SU-DHL-6 (cell line): ENCODE results near the gene MYG1.

Experiments
- H2AFZ ChIP-seq: fragments of 200-600 bp; sonication (generic); 2 replicates; pipeline ENCODE4 v1.6.1; 2014; ENCODE audit warnings: low read depth, mild to moderate bottlenecking, moderate library complexity, mixed read lengths, antibody characterized with exemption, low read length; ENCODE audit not compliant: severe bottlenecking
- H3F3A ChIP-seq: fragments of 200-600 bp; shearing (Covaris generic); 2 replicates; pipeline ENCODE4 v1.6.0; 2016; ENCODE audit warnings: antibody characterized with exemption, mild to moderate bottlenecking; ENCODE audit not compliant: insufficient read depth
- H3K27ac ChIP-seq: fragments of 200-600 bp; sonication (generic); 2 replicates; pipeline ENCODE4 v1.5.1; 2016; ENCODE audit warnings: low read depth, mild to moderate bottlenecking, low read length, moderate library complexity, mixed read lengths
- H3K27me3 ChIP-seq: fragments of 200-600 bp; sonication (generic), shearing (Covaris generic); 2 replicates; pipeline ENCODE4 v1.6.0; 2014; ENCODE audit warnings: mild to moderate bottlenecking, low read length
- H3K36me3 ChIP-seq: fragments of 200-600 bp; sonication (generic); 2 replicates; pipeline ENCODE4 v1.6.1; 2014; ENCODE audit warnings: mild to moderate bottlenecking, low read length, mixed read lengths
- H3K4me2 ChIP-seq: fragments of 300-600, 200-600 bp; shearing (Covaris generic), sonication (generic); 2 replicates; pipeline ENCODE4 v1.6.0; 2014; ENCODE audit warnings: low read length, low read depth, mild to moderate bottlenecking; ENCODE audit not compliant: poor library complexity, severe bottlenecking
- H3K4me3 ChIP-seq: fragments of 200-600 bp; sonication (generic); 2 replicates; pipeline ENCODE4 v1.5.1; 2014; ENCODE audit warnings: antibody characterized with exemption, low read length, mild to moderate bottlenecking, mixed read lengths; ENCODE audit not compliant: insufficient read depth, poor library complexity, severe bottlenecking
- H3K79me2 ChIP-seq: fragments of 200-600 bp; sonication (generic); 2 replicates; pipeline ENCODE4 v1.6.1; 2014; ENCODE audit warnings: mild to moderate bottlenecking, low read length, moderate library complexity; ENCODE audit not compliant: insufficient read depth
- H3K9ac ChIP-seq: fragments of 200-600 bp; sonication (generic); 2 replicates; pipeline ENCODE4 v1.7.0; 2014; ENCODE audit warnings: mild to moderate bottlenecking, low read length
- H3K9me2 ChIP-seq: fragments of 200-600 bp; sonication (generic); replicated peaks from 2 replicates; pipeline ENCODE4 v1.6.1; 2014; ENCODE audit warnings: low read length; ENCODE audit not compliant: insufficient read depth
- H3K9me3 ChIP-seq: fragments of 200-600 bp; sonication (generic); 2 replicates; pipeline ENCODE4 v1.6.1; 2014; ENCODE audit warnings: low read length, mixed read lengths; ENCODE audit not compliant: insufficient read depth
- H4K20me1 ChIP-seq: fragments of 200-600 bp; sonication (generic); 2 replicates; pipeline ENCODE4 v1.6.1; 2014; ENCODE audit warnings: low read depth, mild to moderate bottlenecking, antibody characterized with exemption, low read length, moderate library complexity, mixed read lengths
- CTCF ChIP-seq: fragments of 200-600 bp; sonication (generic); IDR thresholded peaks from one replicate; pipeline ENCODE4 v1.5.1; 2017; ENCODE audit warnings: antibody characterized with exemption, mild to moderate bottlenecking, low read length, moderate library complexity; ENCODE audit not compliant: insufficient read depth, poor library complexity, severe bottlenecking
- EZH2phosphoT487 ChIP-seq: fragments of 200-600 bp; sonication (generic), shearing (Covaris generic); conservative IDR thresholded peaks from 2 replicates; pipeline ENCODE4 v1.6.1; 2018; ENCODE audit warnings: mild to moderate bottlenecking, antibody characterized with exemption, low read length, moderate library complexity, mixed read lengths

The MYG1 gene

GRCh38 chr12:53300187-53300586 is 692 bp downstream of the MYG1 start:
- peaks cover 15% of the 10 kb centered on the region for H3F3A ChIP-seq
- peak overlapping the region; percentile 73 for H3K9ac ChIP-seq
- no peaks in the 10 kb centered on the region for H3K9me2 ChIP-seq
- peak overlapping the region; percentile 77 for H3K4me2 ChIP-seq
- H3K4me3 ChIP-seq = peak overlapping the region; percentile 81
- H2AFZ ChIP-seq = peak overlapping the region; percentile 44
- no peak for TF ChIP-seq CTCF
- no peak for TF ChIP-seq EZH2phosphoT487
- no peaks in the 10 kb centered on the region for H3K9me3 ChIP-seq
- H3K79me2 ChIP-seq = peaks cover 28% of the 10 kb centered on the region
- no peaks in the 10 kb centered on the region for H3K27me3 ChIP-seq
- no peaks in the 10 kb centered on the region for H4K20me1 ChIP-seq
- H3K27ac ChIP-seq = no peak overlapping the region
- H3K36me3 ChIP-seq = no peaks in the 10 kb centered on the region

- Histone ChIP-seq H3K79me2 (peaks cover 9% of the 10 kb centered on the region; the same call in 1 of the 2 replicates), H4K20me1 (no peaks in the 10 kb centered on the region), H3K27ac (no peak overlapping the region), H3K9me3 (no peaks in the 10 kb centered on the region), H3K36me3 (no peaks in the 10 kb centered on the region), H3K27me3 (no peaks in the 10 kb centered on the region), H2AFZ (no peak overlapping the region), H3K4me2 (no peak overlapping the region), H3K9ac (no peak overlapping the region), H3F3A (peaks cover 14% of the 10 kb centered on the region), H3K4me3 (no peak overlapping the region), H3K9me2 (no peaks in the 10 kb centered on the region)
- TF ChIP-seq EZH2phosphoT487 (no peak), CTCF (no peak)
Observed at GRCh38 chr12:53302903-53303302, 3.4 kb downstream of the MYG1 start.

GRCh38 chr12:53306826-53307225 is 7.3 kb downstream of the MYG1 start:
- Histone ChIP-seq H3K79me2 (no peaks in the 10 kb centered on the region), H3K4me2 (no peak overlapping the region), H3K9me2 (no peaks in the 10 kb centered on the region), H2AFZ (no peak overlapping the region), H3K4me3 (no peak overlapping the region), H3K9ac (no peak overlapping the region), H3K27me3 (no peaks in the 10 kb centered on the region), H3K36me3 (no peaks in the 10 kb centered on the region; the same call in 1 of the 2 replicates), H3F3A (no peaks in the 10 kb centered on the region), H3K27ac (no peak overlapping the region), H3K9me3 (no peaks in the 10 kb centered on the region), H4K20me1 (no peaks in the 10 kb centered on the region)
- no peak for TF ChIP-seq CTCF
- no peak for TF ChIP-seq EZH2phosphoT487

GRCh38 chr12:53308276-53308675 is 8.8 kb downstream of the MYG1 start:
- Histone ChIP-seq H3K9ac (no peak overlapping the region), H4K20me1 (no peaks in the 10 kb centered on the region), H3K27me3 (no peaks in the 10 kb centered on the region), H2AFZ (no peak overlapping the region), H3K4me2 (no peak overlapping the region), H3K79me2 (no peaks in the 10 kb centered on the region), H3K36me3 (no peaks in the 10 kb centered on the region; the same call in 1 of the 2 replicates), H3K27ac (no peak overlapping the region), H3K4me3 (no peak overlapping the region), H3K9me3 (no peaks in the 10 kb centered on the region), H3K9me2 (no peaks in the 10 kb centered on the region), H3F3A (no peaks in the 10 kb centered on the region)
- TF ChIP-seq EZH2phosphoT487 (no peak), CTCF (no peak)
